ENCODE data around the gene MYADM. TPM values are rescaled to one million over a fixed set of nuclear protein-coding genes. Genes with fewer than 3 reads are reported as not detected.

Gene MYADM
- total and polyA plus RNA-seq, 9 donors, result 27.5 to 216 (median 134) TPM

- no peak for TF ChIP-seq POLR2A (IDR thresholded peaks at IDR 0.05)
- TF ChIP-seq CTCF (IDR thresholded peaks at IDR 0.05), result no peak
- no peak for TF ChIP-seq EP300 (IDR thresholded peaks at IDR 0.05)
- Histone ChIP-seq H3K9me3 (no peaks in the 10 kb centered on the region), H3K4me1 (ENCODE audit: insufficient read depth) (peaks cover 6% of the 10 kb centered on the region), H3K27ac (no peak overlapping the region), H3K27me3 (no peaks in the 10 kb centered on the region), H3K36me3 (no peaks in the 10 kb centered on the region), H3K4me3 (no peak overlapping the region)
- intact Hi-C loops (cut with DNase I), result no loop called here
- DNase-seq, result no peak
- WGBS, 3 donors, result 3 to 5% (median 4%) methylated on average over 17 to 18 of the region's 18 CpGs
Measured at GRCh38 chr19:53882391-53883050, 14.8 kb downstream of the MYADM start.

GRCh38 chr19:53883231-53883661 is 15.6 kb downstream of the MYADM start:
- Histone ChIP-seq H3K9me3 (no peaks in the 10 kb centered on the region), H3K36me3 (no peaks in the 10 kb centered on the region), H3K4me1 (ENCODE audit: insufficient read depth) (peaks cover 6% of the 10 kb centered on the region), H3K4me3 (no peak overlapping the region), H3K27me3 (no peaks in the 10 kb centered on the region), H3K27ac (no peak overlapping the region)
- DNase-seq, result no peak
- intact Hi-C loops (cut with DNase I), result no loop called here
- no peak for TF ChIP-seq CTCF (IDR thresholded peaks at IDR 0.05)
- no peak for TF ChIP-seq POLR2A (IDR thresholded peaks at IDR 0.05)
- TF ChIP-seq EP300 (IDR thresholded peaks at IDR 0.05), result no peak
- 1 to 4% (median 2%) methylated on average over 17 to 19 of the region's 19 CpGs for WGBS, 3 donors

GRCh38 chr19:53883741-53884140 is 16.1 kb downstream of the MYADM start:
- no peak for TF ChIP-seq EP300 (IDR thresholded peaks at IDR 0.05)
- no peak for TF ChIP-seq CTCF (IDR thresholded peaks at IDR 0.05)
- no peak for TF ChIP-seq POLR2A (IDR thresholded peaks at IDR 0.05)
- Histone ChIP-seq H3K4me1 (ENCODE audit: insufficient read depth) (peaks cover 6% of the 10 kb centered on the region), H3K36me3 (no peaks in the 10 kb centered on the region), H3K27me3 (no peaks in the 10 kb centered on the region), H3K9me3 (no peaks in the 10 kb centered on the region), H3K4me3 (no peak overlapping the region), H3K27ac (no peak overlapping the region)
- 7 to 13% (median 11%) methylated on average over 11 of the region's 11 CpGs for WGBS, 3 donors
- no peak for DNase-seq
- intact Hi-C loops (cut with DNase I), result no loop called here

GRCh38 chr19:53884256-53884655 is 16.6 kb downstream of the MYADM start:
- Histone ChIP-seq H3K27ac (no peak overlapping the region), H3K4me1 (ENCODE audit: insufficient read depth) (peaks cover 2% of the 10 kb centered on the region), H3K36me3 (no peaks in the 10 kb centered on the region), H3K9me3 (no peaks in the 10 kb centered on the region), H3K4me3 (no peak overlapping the region), H3K27me3 (no peaks in the 10 kb centered on the region)
- DNase-seq, result no peak
- TF ChIP-seq EP300 (IDR thresholded peaks at IDR 0.05), result no peak
- TF ChIP-seq CTCF (IDR thresholded peaks at IDR 0.05), result no peak
- TF ChIP-seq POLR2A (IDR thresholded peaks at IDR 0.05), result no peak
- WGBS, 3 donors, result 17 to 18% (median 18%) methylated on average over 12 of the region's 12 CpGs
- intact Hi-C loops (cut with DNase I), result no loop called here

Data from ovary (tissue), 9 donors.